GM21529 (cell line): Measurements from ENCODE around the gene SERAC1.

Experiments used
- ATAC-seq: cut with Tn5 transposase; IDR thresholded peaks from one replicate; pipeline ENCODE4 v1.9.1; 2021; ENCODE audit not compliant: unreplicated experiment

SERAC1 gene

GRCh38 chr6:158125271-158125670 is 42.8 kb downstream of the SERAC1 start:
- ATAC-seq: no peak

- no peak for ATAC-seq
Observed at GRCh38 chr6:158124288-158124687, 43.8 kb downstream of the SERAC1 start.

GRCh38 chr6:158122048-158122447 is 46.0 kb downstream of the SERAC1 start:
- no peak for ATAC-seq

- ATAC-seq: no peak
Observed at GRCh38 chr6:158121335-158121734, 46.7 kb downstream of the SERAC1 start.

- no peak for ATAC-seq
Observed at GRCh38 chr6:158118886-158119285, 49.2 kb downstream of the SERAC1 start.

GRCh38 chr6:158115508-158115907 is 52.6 kb downstream of the SERAC1 start:
- ATAC-seq: no peak

- no peak for ATAC-seq
Observed at GRCh38 chr6:158115102-158115501, 53.0 kb downstream of the SERAC1 start.

GRCh38 chr6:158113802-158114201 is 54.3 kb downstream of the SERAC1 start:
- ATAC-seq: no peak

GRCh38 chr6:158111987-158112386 is 56.1 kb downstream of the SERAC1 start:
- no peak for ATAC-seq

- ATAC-seq: no peak
Observed at GRCh38 chr6:158110986-158111385, 57.1 kb downstream of the SERAC1 start.

GRCh38 chr6:158109748-158110147 is 58.3 kb downstream of the SERAC1 start:
- ATAC-seq: no peak

GRCh38 chr6:158104696-158105095 is 63.4 kb downstream of the SERAC1 start:
- no peak for ATAC-seq

- no peak for ATAC-seq
Observed at GRCh38 chr6:158103228-158103627, 64.8 kb downstream of the SERAC1 start.

GRCh38 chr6:158095671-158096070 is 72.4 kb downstream of the SERAC1 start:
- ATAC-seq: no peak

- ATAC-seq: no peak
Observed at GRCh38 chr6:158095031-158095430, 73.0 kb downstream of the SERAC1 start.

GRCh38 chr6:158092806-158093205 is 75.3 kb downstream of the SERAC1 start:
- ATAC-seq: no peak

- no peak for ATAC-seq
Observed at GRCh38 chr6:158087224-158087867, 80.7 kb downstream of the SERAC1 start.

- ATAC-seq: no peak
Observed at GRCh38 chr6:158086504-158087223, 81.4 kb downstream of the SERAC1 start.

- ATAC-seq: no peak
Observed at GRCh38 chr6:158086054-158086503, 82.0 kb downstream of the SERAC1 start.

- no peak for ATAC-seq
Observed at GRCh38 chr6:158085261-158086053, 82.6 kb downstream of the SERAC1 start.

- ATAC-seq: no peak
Observed at GRCh38 chr6:158083455-158084325, 84.4 kb downstream of the SERAC1 start.
